Cardiac septum (tissue), 1 donor: ENCODE results near the gene MAMSTR. TPM values are rescaled to one million over a fixed set of nuclear protein-coding genes. Genes with fewer than 3 reads are reported as not detected.
"Not testable (repeated sequence)": the region's sequence is repeated elsewhere in the genome, so short reads cannot be mapped to it uniquely, and the experiment has no call there.

ENCODE experiments used
- DNase-seq: peaks from one replicate; pipeline ENCODE4 v3.0.0-alpha.2; 2020; ENCODE audit warnings: low spot score
- intact Hi-C: fragments of 100-400 bp; cut with DNase I; formaldehyde crosslinking; loops from one replicate; pipeline ENCODE4 v1.14.0; 2022
- long read RNA-seq: library from polyadenylated mRNA; unstranded; transcript quantifications from one replicate; pipeline ENCODE4 v2.0.0, GENCODE V29; 2021
- total RNA-seq: library from RNA; stranded (reverse); fragmentation: NEBNext Ultra II Directional; extraction: Animal tissue kit (Norgen Biotek cat#: 25700); gene quantifications from one replicate; pipeline ENCODE4 v1.2.1, GENCODE V29; 2021
- donor health status: DM: no; HTN: no; CAD: no.

Gene MAMSTR
- total RNA-seq: 3.2 TPM
- long read RNA-seq, partial matches to known transcripts: 1 of 7 reads
- long read RNA-seq, other reads (novel, unspliced or antisense): 6 of 7 reads

GRCh38 chr19:48719263-48720171, at the start of gene MAMSTR:
TSS of gene MAMSTR (minus strand) at chr19:48719725. CDS start at chr19:48719031, 694 bp downstream.
- intact Hi-C loops: no loop called here
- no peak for DNase-seq

- intact Hi-C loops: no loop called here
- DNase-seq: no peak
These were observed 49.6 kb upstream of the MAMSTR start for GRCh38 chr19:48768994-48769713.

GRCh38 chr19:48768171-48768753, 48.7 kb upstream of the MAMSTR start:
- DNase-seq, intact Hi-C loops: not testable (repeated sequence)

GRCh38 chr19:48765816-48766215, 46.3 kb upstream of the MAMSTR start:
- DNase-seq, intact Hi-C loops: not testable (repeated sequence)

- intact Hi-C loops: no loop called here
- DNase-seq: no peak
These were observed 41.1 kb upstream of the MAMSTR start for GRCh38 chr19:48760504-48761205.

GRCh38 chr19:48757741-48758144, 38.2 kb upstream of the MAMSTR start:
- intact Hi-C loops: no loop called here
- no peak for DNase-seq

GRCh38 chr19:48757089-48757675, 37.7 kb upstream of the MAMSTR start:
- DNase-seq: no peak
- intact Hi-C loops: no loop called here

- intact Hi-C loops: no loop called here
- no peak for DNase-seq
These were observed 37.2 kb upstream of the MAMSTR start for GRCh38 chr19:48756686-48757085.

GRCh38 chr19:48756212-48756611, 36.7 kb upstream of the MAMSTR start:
- intact Hi-C loops: no loop called here
- no peak for DNase-seq

- intact Hi-C loops: no loop called here
- DNase-seq: no peak
These were observed 36.3 kb upstream of the MAMSTR start for GRCh38 chr19:48755787-48756186.

GRCh38 chr19:48755084-48755641, 35.6 kb upstream of the MAMSTR start, which contains the start of gene FGF21:
TSS of gene FGF21 (plus strand) at chr19:48755524. CDS start at chr19:48756237, 713 bp downstream.
- intact Hi-C loops: no loop called here
- no peak for DNase-seq

GRCh38 chr19:48752496-48753365, 33.2 kb upstream of the MAMSTR start, which contains the start of gene FUT1:
TSS of gene FUT1 (minus strand) at chr19:48752641. CDS start at chr19:48751281, 1,360 bp downstream.
- DNase-seq: peak; percentile 86
- intact Hi-C loops: no loop called here

GRCh38 chr19:48751845-48752495, 32.4 kb upstream of the MAMSTR start:
- intact Hi-C loops: no loop called here

GRCh38 chr19:48750771-48751504, 31.4 kb upstream of the MAMSTR start:
- intact Hi-C loops: no loop called here
- no peak for DNase-seq

More at GRCh38 chr19:48751845-48752495, 32.4 kb upstream of the MAMSTR start:
- DNase-seq: no peak

- DNase-seq: no peak
These were observed 30.8 kb upstream of the MAMSTR start for GRCh38 chr19:48750351-48750750.

GRCh38 chr19:48749571-48750198, 30.2 kb upstream of the MAMSTR start:
- intact Hi-C loops: no loop called here
- no peak for DNase-seq

More at GRCh38 chr19:48750351-48750750, 30.8 kb upstream of the MAMSTR start:
- intact Hi-C loops: no loop called here
